NCI-H2081 (cell line): ENCODE results near the gene BNC2.
A peak's percentile ranks its signal among the peaks of the same experiment; 100 is the strongest.

Source experiments
- DNase-seq, 2 experiments: peaks; one replicate each; lab custom pipeline; 2025; lab: John Stamatoyannopoulos, UW

BNC2 gene

DNA sequence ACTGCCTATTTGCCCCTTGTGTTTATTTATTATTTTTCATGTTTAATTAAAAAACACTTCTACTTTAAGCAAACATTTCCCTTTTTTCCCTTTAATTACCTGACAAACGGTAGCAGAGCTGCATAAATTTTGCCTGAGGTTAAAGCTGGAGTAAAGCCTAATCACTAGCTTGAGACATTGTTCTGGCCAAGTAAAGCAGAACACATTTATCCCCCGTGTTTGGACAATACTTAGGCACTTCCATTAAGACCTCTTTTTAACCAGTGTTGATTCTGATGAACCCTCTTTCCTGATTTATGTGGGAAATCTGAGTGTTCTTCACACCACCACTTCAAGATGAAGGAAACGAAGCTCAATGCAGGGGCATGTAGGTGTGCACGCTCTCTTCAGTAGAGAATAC lies 54.5 kb downstream of the BNC2 start:
- peak; percentile 41 to 79 for DNase-seq

DNA sequence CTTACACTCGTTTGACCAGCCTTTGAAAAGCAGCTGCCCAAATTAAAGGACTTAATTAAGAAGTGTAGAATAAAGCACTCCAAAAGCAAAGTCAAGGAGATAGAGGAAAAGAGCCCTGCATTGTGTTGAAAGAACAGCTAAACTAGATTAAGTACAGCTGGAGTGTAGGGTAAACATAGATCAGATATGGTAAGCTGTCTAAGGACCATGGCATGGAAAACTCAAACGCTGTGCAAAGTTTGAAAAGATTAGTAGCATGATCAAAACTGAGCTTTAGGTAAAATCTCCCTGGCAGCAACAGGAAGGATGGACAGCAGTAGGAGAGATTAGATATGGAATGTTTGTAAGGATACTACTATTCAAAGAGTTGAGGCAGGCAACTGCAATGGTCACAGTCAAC lies 55.4 kb downstream of the BNC2 start:
- DNase-seq, result no peak

DNA sequence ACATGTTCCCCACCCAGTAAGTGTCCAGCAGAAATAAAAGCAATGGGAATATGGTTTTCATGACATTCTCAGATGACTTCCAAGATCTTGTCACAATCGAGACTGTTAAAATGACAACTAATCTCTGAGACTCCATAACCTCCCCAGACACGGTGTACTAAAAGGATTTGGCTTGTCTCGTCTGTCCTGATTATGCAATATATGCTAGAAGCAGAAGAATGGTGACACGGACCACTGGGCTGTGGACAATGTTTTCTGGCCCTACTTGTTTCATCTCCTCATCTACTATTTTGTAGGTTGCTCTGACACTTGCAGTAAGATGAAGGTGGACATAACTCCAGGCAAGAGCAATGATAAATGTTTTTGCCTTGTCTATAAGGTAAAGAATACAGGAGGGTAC lies 56.6 kb downstream of the BNC2 start:
- DNase-seq, result no peak

DNA sequence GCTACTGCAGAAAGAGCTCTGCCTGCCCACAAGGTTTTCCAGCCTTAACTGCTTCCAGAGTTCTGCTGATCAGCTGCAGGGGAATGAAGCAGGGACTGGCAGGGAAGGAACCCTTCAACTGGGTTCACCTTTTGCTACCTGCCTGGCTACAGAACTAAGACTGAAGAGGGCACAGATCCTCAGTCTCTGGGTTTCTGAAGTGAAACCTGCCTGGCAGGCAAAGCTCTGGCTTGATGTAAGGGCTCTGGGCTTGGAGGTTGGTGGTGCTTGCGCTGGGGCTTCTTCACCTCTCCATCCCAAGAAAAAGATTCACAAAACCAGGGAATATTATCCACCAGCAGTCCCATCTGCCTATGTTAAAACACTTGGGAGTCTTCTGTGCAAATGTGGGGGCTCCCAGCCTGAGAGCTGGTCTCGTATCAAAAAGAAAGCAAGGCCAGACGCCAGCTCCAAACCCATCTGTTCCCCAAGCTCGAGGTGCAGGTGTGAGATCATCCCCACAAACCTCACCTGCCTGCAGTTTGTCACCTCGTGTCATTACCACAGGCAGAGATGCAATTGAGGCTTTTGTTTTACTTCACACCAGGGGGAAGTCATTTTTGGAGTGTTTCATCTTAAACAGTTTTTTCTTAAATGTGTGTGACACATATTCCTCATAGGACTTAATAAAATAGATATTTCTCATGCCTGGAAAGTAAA lies 58.3 kb downstream of the BNC2 start:
- peak in 1 of 2 experiments; percentile 43 for DNase-seq

DNA sequence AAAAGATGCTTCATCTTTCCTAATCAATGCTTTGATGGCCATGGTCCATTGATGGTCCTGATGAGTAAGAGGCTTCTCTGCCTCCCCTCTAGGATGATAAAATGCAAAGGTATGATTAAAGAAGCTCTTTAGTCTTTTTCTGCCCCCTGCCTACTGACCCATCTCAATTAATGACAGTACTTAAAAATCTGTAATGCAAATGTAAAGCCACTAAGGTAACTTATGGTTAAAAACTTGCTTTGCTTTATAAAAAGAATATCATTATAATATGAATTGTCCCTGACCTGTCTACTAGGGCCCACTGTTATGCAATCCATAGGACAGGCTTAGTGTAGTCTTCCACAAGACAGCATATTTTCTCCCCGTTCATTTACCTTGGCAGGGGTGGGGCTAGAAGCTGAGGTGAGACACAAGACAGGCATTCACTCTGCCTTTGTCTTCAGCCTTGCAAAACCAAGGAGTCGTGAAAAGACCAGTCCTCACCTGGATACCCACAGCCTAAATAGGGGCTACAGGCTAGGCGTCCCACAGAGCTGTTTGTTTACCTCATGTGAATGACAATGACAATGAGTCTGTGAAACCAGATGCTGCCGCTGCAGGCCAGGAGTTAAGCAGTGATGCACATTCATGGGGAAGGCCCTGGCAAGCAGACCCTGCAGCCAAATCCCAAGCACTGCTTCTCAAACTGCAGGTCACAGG lies 60.4 kb downstream of the BNC2 start:
- DNase-seq, result peak; percentile 52 to 67

DNA sequence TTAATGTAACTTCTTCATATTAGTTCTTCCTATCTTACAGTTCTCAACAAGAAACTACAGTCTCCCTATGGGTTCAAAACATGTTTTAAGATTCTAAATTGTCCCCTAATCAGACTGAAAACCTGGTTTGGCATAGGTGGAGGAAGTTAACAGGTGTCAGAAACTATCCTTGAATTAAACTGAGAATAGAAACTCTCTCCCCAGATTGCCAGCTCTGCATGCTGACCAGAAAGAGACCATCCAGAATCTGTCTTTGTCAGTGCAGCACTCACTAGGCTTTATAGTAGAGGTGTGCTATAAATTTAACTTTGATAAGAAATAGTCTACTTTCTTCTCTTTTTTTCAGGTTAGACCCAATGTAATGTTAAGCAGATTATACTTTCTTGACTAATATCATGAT lies 63.8 kb downstream of the BNC2 start:
- DNase-seq, result no peak

DNA sequence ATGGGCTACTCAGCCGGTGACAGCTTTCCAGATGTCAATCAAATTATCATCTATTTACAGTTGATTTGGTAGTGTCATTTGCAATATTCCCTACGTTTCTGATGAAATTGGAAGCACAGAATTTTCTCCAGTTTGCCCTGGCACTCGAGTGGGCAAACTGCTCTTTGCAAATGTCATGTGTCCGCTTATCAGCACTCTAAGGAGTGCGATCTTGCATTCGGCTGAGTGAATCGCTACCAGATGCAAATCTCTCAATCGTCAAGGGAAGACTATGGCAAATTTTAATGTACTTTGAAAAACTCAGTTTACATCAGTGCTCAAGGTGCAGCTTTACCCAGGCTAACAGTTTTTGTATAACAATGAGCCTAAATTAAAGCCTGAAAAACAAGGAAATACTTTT lies 66.8 kb downstream of the BNC2 start:
- no peak for DNase-seq

DNA sequence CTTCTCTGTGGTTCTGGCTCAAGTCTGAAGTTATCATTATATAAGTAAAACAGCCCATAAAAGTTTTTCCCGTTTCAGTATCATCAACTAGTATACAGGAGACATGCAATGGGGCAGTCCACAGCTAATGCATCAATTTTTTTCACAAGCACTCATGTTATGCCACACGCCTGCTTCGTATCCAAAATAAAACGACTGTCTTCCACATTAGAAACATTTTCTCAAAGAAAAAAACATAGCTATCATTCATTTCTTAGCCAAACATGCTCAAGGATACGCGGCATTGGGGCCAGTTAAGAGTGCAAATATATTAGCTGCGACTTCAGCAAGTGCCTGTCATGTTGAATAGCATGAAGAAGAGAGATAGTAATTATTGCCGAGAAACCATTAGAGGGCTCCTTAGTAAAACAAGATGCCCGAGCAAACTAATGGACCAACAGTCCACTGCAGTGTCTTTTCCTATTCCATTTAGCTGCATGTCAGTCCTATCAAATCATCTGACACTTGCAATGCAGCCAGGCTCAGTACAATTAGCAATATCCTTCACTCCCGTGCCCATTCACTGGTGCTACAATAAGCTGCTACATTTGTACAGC lies 68.5 kb downstream of the BNC2 start:
- no peak for DNase-seq

DNA sequence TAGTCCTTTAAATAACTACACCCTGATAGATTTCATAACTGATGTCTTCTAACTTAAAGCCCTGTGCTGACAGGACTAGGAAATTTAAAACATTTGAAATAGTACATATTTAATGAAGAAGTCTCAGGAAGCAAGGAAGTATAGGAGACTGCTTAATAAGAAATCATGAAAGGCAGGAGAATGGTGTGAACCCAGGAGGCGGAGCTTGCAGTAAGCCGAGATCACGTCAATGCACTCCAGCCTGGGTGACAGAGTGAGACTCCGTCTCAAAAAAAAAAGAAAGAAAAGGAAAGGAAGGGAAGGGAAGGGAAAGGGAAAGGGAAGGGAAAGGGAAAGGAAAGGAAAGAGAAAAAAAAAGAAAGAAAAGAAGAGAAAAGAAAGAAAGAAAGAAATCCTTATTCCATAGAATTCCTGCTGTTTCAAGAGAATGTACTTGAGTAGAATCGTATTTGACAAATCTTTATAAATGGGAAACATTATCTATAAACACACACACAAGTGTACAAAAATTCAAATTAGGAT lies 74.1 kb downstream of the BNC2 start:
- DNase-seq, result no peak

DNA sequence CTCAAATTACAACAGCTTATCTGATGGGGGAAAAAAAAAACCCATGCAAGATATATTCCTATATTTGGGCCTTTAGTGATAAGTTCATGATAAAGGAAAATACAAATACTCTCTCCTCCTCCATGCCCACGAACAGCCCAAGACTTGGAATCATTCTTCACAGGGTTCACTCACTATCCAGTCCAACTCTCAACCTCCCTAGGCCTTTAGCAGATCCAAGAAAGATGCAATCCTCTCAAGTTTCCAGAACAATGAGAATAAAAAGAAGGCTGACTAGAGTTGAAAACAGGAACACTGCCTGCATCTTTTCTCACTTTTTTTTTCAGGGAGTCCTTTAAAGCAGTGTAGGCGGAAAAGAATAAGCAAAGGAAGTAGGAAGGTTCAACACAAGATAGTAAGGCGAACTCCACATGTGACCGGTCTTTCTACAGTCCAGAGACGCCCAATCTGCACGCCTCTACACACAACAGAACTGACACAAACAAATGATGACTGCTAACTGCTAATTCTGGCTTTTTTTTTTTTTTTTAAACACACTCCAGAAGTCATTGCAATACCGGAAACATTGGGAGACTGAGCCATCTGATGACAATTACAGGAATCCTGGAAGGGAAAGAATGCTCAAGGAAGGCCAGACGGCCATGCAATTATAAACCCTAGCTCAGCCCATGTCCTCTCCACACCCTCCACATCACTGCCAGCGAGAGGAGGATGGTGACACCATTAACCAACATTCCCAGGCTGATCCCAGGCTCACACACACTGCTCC lies 75.4 kb downstream of the BNC2 start:
- no peak for DNase-seq

DNA sequence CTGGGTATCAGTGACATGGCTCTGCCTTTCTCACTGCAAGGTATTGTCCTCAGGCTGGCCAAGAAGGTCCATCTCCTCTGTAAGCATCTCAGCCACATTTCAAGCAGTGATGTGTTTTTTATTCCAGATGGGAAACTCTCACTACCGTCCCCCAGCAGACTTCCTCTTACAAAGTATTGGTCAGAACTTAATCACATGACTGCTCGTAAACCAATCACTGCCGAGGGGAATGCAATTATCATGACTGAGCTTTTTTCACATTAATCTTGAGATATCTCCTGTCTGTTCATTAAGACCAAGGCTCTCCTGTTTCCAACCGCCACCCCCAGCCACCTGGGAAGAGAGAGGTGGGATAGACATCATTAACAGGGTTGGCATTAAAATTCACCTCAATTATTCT lies 76.4 kb downstream of the BNC2 start:
- no peak for DNase-seq

DNA sequence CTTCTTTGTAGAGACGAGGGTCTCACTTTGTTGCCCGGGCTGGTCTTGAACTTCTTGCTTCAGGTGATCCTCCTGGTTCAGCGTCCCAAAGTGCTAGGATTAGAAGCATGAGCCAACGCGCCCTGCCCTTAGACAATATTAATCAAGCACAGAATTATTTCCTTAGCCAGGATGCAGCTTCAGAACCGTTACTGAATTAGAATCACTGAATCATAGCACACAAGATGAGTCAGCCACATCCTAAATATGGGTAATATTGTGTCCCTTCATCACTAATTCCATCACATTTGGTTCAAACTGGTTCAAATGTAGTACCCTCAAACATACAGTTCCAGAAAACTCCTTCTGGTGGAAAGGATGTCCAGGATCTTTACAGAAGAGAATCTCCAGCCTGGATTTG lies 82.7 kb downstream of the BNC2 start:
- no peak for DNase-seq

DNA sequence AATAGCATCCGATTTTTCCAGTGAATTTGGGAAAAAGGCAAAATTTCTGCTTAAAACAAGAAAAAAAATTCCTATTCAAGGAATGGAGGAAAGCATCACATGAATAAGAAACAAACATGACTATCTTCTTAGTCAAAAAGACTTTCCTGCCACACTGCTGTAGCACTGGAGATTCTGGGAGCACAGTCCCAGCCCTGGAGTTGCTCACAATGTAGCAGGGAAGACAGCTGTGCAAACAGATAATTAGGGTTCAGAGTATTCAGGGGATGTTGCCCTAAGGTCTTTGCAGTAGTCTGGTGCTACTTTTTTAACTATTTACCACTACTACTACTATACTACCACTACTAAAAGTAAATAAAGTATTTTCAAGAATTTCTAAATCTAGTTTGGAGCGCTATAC lies 86.5 kb downstream of the BNC2 start:
- peak; percentile 16 to 73 for DNase-seq

DNA sequence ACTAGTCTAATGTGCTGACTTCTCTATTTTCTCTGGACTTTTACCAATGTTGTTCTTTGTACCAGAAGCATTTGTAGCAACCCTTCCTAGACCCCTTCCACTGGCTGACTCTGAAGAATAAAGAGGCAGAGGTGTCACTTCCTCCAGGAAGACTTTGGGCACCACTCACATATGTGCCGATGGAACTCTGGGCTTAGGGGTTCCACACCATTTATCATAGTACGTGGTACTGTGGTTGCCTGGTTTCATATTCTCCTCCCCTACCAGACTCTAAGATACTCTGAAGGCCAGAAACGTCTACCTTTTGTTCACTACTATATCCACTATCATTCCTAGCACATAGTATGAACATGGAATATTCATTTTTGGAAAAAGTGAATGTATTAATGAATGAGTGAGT lies 88.0 kb downstream of the BNC2 start:
- no peak for DNase-seq

DNA sequence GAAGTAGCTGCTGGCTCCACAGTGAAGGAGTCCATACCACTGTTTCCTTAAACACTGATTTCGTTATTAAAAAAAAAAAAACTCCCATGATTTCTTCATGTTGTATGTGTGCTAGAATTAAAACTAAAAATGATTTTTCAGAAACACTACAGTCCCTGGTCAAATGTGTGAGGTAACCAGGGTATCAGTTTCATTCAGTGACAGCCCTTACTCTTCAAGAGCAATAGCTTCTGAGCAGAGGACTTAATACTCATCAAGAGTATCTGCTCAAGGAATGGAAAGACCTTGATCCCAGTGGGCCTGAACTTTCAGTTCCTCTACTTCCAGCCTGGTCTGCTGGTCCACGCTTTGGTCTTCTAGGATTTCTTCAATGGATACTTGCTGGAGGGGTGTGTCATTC lies 95.1 kb downstream of the BNC2 start:
- DNase-seq, result no peak

DNA sequence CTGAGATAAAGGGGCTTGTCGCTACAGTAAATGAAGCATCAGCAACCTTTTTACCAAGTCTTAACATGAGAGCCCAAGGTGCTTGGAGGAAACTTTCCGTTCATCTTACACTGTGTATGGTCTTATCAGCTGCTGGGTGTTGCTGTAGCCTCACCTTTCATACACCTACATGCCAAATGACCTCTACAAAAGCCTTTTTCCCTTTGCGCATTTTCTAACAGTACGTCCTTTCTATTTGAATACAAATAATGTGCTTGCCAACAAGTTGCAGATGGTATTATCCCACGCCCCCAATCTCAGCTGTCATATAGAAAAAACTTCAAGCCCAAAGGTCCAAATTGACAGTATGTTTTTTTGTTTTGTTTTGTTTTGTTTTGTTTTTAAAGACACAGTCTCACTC lies 96.9 kb downstream of the BNC2 start:
- DNase-seq, result no peak

DNA sequence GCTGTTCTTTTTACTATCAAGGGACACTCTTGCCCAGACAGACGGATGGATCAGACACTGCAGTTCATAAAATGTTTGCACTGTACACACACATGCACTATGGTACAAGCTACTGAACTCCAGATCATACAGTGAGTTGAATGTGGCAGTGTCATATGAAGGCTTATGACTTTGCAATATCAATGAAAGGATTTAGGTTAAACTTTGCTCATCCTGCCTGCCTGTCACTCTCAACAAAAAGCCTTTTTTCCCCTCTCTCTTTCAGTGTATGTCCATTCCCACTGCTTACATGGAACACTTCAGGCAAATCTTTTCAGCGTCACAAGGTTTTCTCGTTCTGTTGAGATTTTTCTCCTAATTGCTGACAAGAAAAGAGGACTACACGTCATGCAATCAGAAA lies 97.4 kb downstream of the BNC2 start:
- no peak for DNase-seq

DNA sequence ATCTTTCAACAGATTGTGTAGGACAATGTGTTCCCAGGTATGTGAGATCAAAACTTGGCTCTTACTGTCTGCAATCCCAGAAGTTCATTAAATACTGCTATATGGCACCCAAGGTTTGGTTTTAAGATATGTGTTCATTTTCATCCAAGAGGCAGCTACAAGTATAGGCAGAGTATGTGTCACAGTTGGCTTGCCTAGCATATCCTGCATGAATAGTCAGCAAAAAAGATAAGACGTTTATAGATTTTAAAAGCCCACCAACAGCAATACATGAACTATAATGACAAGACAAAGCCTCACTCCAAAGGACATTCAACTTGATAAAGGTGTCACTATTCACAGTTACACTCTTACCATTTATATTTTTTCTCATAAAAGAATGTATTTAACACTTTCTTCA lies 99.1 kb downstream of the BNC2 start:
- no peak for DNase-seq

DNA sequence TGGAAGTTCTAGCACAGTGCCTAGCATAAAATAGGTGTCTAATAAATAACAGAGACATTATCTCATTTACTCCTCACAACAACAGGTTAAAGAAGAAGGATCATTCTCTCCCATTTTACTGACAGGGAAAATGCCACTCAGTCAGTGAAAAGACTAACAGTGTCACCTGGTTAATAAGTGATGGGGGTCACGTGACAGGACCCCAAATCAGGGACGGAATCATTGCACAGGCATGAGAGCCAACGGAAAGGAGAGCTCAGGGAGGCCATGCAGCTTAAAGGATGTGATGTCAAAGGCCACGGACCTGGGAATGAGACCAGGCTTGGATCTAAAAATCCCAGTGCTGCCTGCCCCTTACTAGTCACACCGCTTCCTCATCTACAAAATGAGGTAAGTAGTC lies 101.2 kb downstream of the BNC2 start:
- no peak for DNase-seq

DNA sequence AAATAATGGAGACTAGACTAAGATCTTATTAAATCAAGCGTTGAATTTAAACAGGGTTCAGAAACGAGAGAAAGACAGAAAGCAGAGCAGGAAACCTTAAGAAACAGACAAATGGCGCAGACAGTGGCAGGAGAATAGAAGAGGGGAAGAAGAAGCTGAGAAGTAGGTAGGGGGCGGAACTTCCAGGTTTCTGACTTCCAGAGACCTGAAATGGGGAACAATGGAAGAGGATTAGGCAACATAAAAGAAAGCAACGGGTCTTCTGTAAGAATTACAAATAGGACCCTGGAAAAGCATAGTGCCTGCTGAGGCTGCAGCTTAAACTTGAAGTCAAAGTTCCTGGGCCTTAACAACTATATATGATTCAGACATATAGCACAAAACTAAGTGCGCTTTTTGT lies 101.7 kb downstream of the BNC2 start:
- no peak for DNase-seq

DNA sequence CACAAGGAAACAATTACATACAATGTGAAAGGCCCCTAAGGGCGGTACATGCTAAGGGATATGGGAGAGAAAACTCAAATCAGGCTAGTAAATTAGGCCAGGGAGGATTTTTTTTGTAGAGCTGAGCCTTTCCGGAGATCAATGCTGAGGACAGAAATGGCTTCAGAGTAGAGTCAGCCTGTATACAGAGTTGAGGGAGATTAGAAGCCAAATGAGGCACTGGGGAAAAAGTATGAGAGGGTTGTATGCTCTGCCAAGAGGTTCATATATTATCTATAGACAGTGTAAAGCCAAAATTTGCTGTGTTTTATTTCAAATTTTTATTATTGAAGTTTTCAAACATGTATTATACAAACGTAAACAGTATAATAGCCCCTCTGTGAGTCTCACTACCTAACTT lies 103.1 kb downstream of the BNC2 start:
- no peak for DNase-seq

DNA sequence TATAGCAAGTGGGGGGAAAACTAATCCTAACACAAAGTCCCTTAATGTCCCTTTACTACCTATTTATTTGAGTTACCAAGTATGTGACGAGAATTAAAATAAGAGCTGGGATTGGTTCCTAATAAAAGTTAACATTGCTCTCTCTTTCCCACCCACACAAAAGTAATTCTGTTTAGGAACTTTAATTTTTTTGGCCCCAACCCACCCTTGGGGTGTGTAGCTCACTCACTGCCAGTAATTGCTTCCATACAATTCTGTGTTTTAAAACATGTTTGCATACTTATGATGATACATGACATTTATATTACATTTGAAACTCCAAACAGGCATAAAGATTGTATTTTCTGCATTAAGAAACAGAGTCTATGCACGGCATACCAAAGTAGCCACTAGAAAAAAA lies 106.5 kb downstream of the BNC2 start:
- DNase-seq, result no peak
